Sigmoid colon (tissue), 7 donors: Measurements from ENCODE around the gene PITHD1. TPM values are rescaled to one million over a fixed set of nuclear protein-coding genes. Genes with fewer than 3 reads are reported as not detected.
A peak's percentile ranks its signal among the peaks of the same experiment; 100 is the strongest.

Experiments used
- DNase-seq: peaks from one replicate; pipeline ENCODE4 v3.0.0-alpha.2; 2019
- H3K27ac ChIP-seq, 4 donors: fragments of 200-600 bp; sonication (generic); one replicate each; pipeline ENCODE4 v1.5.1; 2016 to 2019; ENCODE audit warnings: mild to moderate bottlenecking in 1 of 4
- H3K27me3 ChIP-seq, 3 donors: fragments of 200-600 bp; sonication (generic); one replicate each; pipeline ENCODE4 v1.5.1; 2019; ENCODE audit warnings: mild to moderate bottlenecking in 1 of 3
- H3K36me3 ChIP-seq, 4 donors: fragments of 200-600 bp; sonication (generic); one replicate each; pipeline ENCODE4 v1.5.1; 2016 to 2019
- H3K4me1 ChIP-seq, 4 donors: fragments of 200-600 bp; sonication (generic); one replicate each; pipeline ENCODE4 v1.5.1; 2017 to 2019
- H3K4me3 ChIP-seq, 4 donors: fragments of 200-600 bp; sonication (generic); one replicate each; pipeline ENCODE4 v1.5.1; 2017 to 2019; ENCODE audit warnings: mild to moderate bottlenecking in 2 of 4, moderate library complexity in 1 of 4
- H3K9me3 ChIP-seq, 4 donors: fragments of 200-600 bp in 3 of 4; sonication (generic) in 3 of 4; one replicate each; pipeline versions ENCODE4 v1.5.1 to v1.6.1; 2013 to 2019
- EP300 ChIP-seq, 4 donors: sonication (generic); formaldehyde crosslinking; IDR thresholded peaks; one replicate each; pipeline ENCODE4 v1.6.1; 2017; ENCODE audit warnings: antibody characterized with exemption in 4 of 4
- POLR2A ChIP-seq, 2 donors: fragments of 450-650 bp; IDR thresholded peaks; one replicate each; pipeline ENCODE4 v1.6.1; 2016; ENCODE audit warnings: antibody characterized with exemption in 2 of 2, mild to moderate bottlenecking in 2 of 2, moderate library complexity in 2 of 2
- POLR2AphosphoS5 ChIP-seq, 4 donors: sonication (generic); formaldehyde crosslinking; IDR thresholded peaks; one replicate each; pipeline ENCODE4 v1.6.1; 2017; ENCODE audit warnings: antibody characterized with exemption in 4 of 4
- WGBS, 2 donors: extraction: QIAGEN DNeasy Blood & Tissue Kit; methylation state at CpG; one replicate each; pipeline ENCODE4 v1.1.7; 2013; 5-methylcytosine and 5-hydroxymethylcytosine counted together
- intact Hi-C: fragments of 100-400 bp; cut with DNase I; formaldehyde crosslinking; loops from one replicate; pipeline ENCODE4 v1.15.1; 2023
- polyA plus RNA-seq, 3 donors: library from polyadenylated mRNA; stranded (reverse); fragments of 200-250 nt; gene quantifications; one replicate each; pipeline ENCODE4 v1.2.3, GENCODE V29; 2013
- total RNA-seq, 4 donors: library from RNA; depleted of rRNA; stranded (reverse); fragments of >200 nt; gene quantifications; one replicate each; pipeline ENCODE4 v1.1.0, GENCODE V29; 2016
- TF ChIP-seq, protein P1 (sequence below), 4 experiments: fragments of 450-650 bp in 3 of 4; fragments of 200-600 bp in 1 of 4; IDR thresholded peaks; one replicate each; pipeline ENCODE4 v1.5.1; 2016 to 2019; ENCODE audit warnings: antibody characterized with exemption in 4 of 4, mild to moderate bottlenecking in 3 of 4, moderate library complexity in 2 of 4
- donor health status: healthy with polysubstance abuse.
- donor health status: Bipolar disorder and iron deficiency.
- donor health status: healthy.

Gene PITHD1
- total and polyA plus RNA-seq, 7 donors, result 41.2 to 78.7 (median 47.9) TPM

DNA sequence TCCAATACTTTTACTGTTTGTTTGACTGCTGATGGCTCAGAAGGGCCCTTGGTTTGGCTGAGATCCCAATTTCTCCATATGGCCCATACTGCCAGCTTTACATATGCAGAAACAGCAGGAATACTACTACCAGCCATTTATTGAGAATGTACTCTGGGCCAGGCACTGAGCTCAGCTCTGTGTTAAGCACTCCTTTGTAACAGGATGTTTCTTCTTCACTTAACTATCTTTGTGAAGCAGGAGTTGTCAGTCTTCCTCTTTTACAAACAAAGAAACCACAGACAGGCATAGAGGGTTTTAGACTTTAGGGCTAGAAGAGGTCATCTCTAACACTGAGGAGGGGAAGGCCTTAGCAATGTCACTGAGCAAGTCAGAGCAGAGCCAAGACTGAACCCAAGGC is 38.7 kb downstream of the PITHD1 start:
- Histone ChIP-seq H3K27me3 (no peaks in the 10 kb centered on the region), H3K36me3 (peaks cover 21 to 79% (median 55%) of the 10 kb centered on the region in 4 donors), H3K9me3 (no peaks in the 10 kb centered on the region), H3K4me1 (no peaks in the 10 kb centered on the region), H3K27ac (no peak overlapping the region), H3K4me3 (no peak overlapping the region)
- intact Hi-C loops, result no loop called here
- no peak for TF ChIP-seq POLR2A (IDR thresholded peaks at IDR 0.05)
- TF ChIP-seq EP300 (IDR thresholded peaks at IDR 0.05), result no peak
- TF ChIP-seq POLR2AphosphoS5 (IDR thresholded peaks at IDR 0.05), result no peak
- TF ChIP-seq, protein P1, sequence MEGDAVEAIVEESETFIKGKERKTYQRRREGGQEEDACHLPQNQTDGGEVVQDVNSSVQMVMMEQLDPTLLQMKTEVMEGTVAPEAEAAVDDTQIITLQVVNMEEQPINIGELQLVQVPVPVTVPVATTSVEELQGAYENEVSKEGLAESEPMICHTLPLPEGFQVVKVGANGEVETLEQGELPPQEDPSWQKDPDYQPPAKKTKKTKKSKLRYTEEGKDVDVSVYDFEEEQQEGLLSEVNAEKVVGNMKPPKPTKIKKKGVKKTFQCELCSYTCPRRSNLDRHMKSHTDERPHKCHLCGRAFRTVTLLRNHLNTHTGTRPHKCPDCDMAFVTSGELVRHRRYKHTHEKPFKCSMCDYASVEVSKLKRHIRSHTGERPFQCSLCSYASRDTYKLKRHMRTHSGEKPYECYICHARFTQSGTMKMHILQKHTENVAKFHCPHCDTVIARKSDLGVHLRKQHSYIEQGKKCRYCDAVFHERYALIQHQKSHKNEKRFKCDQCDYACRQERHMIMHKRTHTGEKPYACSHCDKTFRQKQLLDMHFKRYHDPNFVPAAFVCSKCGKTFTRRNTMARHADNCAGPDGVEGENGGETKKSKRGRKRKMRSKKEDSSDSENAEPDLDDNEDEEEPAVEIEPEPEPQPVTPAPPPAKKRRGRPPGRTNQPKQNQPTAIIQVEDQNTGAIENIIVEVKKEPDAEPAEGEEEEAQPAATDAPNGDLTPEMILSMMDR (IDR thresholded peaks at IDR 0.05), result no peak
- no peak for DNase-seq

DNA sequence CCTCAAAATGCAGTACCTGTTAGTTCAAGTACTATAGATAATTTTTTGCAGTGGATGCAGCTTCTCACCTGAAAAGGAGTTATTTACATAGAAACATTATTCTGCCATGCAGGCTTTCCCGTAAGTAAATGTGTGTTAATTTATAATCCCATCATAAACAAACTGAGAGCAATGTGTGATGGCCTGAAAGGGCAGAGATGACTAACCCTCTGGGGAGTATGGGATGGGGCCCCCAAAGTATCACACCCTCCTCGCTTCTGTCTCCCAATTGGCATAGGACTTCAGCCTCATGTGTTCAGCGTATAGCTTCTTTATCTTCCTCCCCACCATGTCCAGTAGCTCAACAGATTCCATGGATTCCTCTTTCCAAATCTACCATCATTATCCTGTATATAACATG is 39.4 kb downstream of the PITHD1 start:
- DNase-seq, result no peak

DNA sequence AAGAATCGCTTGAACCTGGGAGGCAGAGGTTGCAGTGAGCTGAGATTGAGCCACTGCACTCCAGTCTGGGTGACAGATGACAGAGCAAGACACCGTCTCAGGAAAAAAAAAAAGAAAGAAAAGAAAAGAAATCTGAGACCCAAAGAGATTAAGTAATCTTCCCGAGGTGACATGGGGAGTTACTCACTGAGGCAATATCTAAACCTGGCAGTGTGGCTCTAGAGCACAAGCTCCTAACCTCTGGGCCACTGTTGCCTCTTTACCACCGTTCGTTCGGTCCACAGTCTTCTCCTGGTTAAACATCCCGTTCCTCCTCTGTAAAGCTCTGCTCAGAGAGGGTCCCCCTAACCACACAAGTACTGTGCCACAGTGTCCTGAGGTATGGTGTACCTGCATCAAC is 45.5 kb downstream of the PITHD1 start:
- intact Hi-C loops, result loop anchor here (2.0 kb wide), 2 partner anchors 23 to 45 kb away; partner anchors contain the start of genes FUCA1 and GALE
- Histone ChIP-seq H3K27me3 (no peaks in the 10 kb centered on the region), H3K27ac (no peak overlapping the region), H3K36me3 (peaks cover 0 to 14% (median 5%) of the 10 kb centered on the region in 4 donors), H3K4me3 (no peak overlapping the region), H3K9me3 (no peaks in the 10 kb centered on the region), H3K4me1 (peaks cover 0 to 14% (median 9%) of the 10 kb centered on the region in 4 donors)
- DNase-seq, result no peak
- TF ChIP-seq POLR2AphosphoS5 (IDR thresholded peaks at IDR 0.05) (no peak), EP300 (IDR thresholded peaks at IDR 0.05) (no peak), POLR2A (IDR thresholded peaks at IDR 0.05) (no peak)
- TF ChIP-seq, protein P1 (IDR thresholded peaks at IDR 0.05), result no peak
- 89 to 92% methylated on average over 7 of the region's 7 CpGs for WGBS, 2 donors

More for the DNA sequence above, 39.4 kb downstream of the PITHD1 start:
- Histone ChIP-seq H3K9me3 (no peaks in the 10 kb centered on the region), H3K27me3 (no peaks in the 10 kb centered on the region), H3K36me3 (peaks cover 21 to 71% (median 48%) of the 10 kb centered on the region in 4 donors), H3K4me1 (no peaks in the 10 kb centered on the region), H3K27ac (no peak overlapping the region), H3K4me3 (no peak overlapping the region)
- intact Hi-C loops, result no loop called here
- no peak for TF ChIP-seq POLR2AphosphoS5 (IDR thresholded peaks at IDR 0.05)
- 66 to 81% methylated on average over 3 of the region's 3 CpGs for WGBS, 2 donors

DNA sequence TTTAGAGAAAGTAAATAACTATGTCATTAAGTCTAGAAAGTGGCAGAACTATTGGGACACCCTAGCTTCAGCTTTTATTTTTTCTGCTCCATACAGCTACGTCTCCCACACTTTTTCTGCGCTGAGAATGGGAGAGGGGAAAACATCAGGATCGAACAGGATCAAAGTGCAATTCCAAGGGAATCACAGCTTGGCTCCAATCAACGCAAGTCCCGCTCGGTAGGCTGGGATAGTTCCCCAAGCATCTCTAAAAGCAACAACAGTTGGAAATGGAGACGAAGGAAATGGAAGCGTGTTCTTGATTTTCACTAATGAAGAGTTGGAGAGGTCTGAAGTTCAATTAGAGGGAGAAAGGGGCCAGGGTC is 46.5 kb downstream of the PITHD1 start:
- intact Hi-C loops, result loop anchor here (2.0 kb wide), 1 partner anchor 44 kb away; the partner anchor contains the start of gene FUCA1
- DNase-seq, result no peak
- TF ChIP-seq EP300 (IDR thresholded peaks at IDR 0.05) (no peak), POLR2A (IDR thresholded peaks at IDR 0.05) (no peak), POLR2AphosphoS5 (IDR thresholded peaks at IDR 0.05) (no peak)
- TF ChIP-seq, protein P1 (IDR thresholded peaks at IDR 0.05), result no peak
- Histone ChIP-seq H3K27ac (peak overlapping the region; percentile 85 to 96 (median 95)), H3K27me3 (no peaks in the 10 kb centered on the region), H3K4me3 (peak overlapping the region; percentile 61 to 97 (median 92)), H3K4me1 (peaks cover 0 to 14% (median 9%) of the 10 kb centered on the region in 4 donors), H3K36me3 (peaks cover 0 to 6% (median 3%) of the 10 kb centered on the region in 4 donors), H3K9me3 (no peaks in the 10 kb centered on the region)
- 2 to 4% methylated on average over 8 of the region's 8 CpGs for WGBS, 2 donors

DNA sequence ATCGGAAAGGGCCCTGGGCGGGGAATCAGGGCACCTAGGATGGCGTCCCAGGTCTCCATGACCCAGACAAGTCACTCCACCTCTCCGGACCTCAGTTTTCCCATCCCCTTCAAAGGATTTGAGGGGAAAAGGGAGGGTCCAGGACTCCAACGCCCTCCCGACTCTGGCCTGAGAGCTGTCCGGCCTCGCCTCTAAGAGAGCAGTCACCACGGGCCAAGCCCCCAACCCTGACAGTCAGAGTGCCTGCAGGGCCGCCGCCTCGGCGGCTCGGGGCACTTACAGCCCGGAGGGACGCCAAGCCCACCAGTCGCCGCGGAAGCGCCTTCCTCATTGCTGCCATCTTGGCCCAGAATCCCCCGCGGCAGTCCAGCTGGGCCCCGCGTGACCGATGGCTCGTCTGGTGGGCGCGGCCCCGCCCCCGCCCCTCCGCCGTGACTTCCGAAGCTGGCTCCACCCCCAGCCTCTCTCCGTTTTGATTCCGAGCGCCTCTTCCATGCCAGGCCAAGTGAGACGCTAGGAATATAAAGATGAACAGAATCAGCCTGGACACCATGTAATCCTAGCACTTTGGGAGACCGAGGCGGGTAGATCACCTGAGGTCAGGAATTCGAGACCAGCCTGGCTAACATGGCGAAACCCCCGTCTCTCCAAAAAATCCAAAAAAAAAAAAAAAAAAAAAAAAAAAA is 47.0 kb downstream of the PITHD1 start, which contains the start of gene HMGCL:
Gene HMGCL, minus strand, starts transcription at position 354 of the 686 bp plus-strand sequence. Its CDS starts 14 bp downstream, at position 340.
- peaks cover 0 to under 1% (median under 1%) of the 10 kb centered on the region in 4 donors for H3K36me3 ChIP-seq
- H3K4me3 ChIP-seq, result peak within 1 kb of the TSS; percentile 61 to 97 (median 92)
- TF ChIP-seq POLR2A (IDR thresholded peaks at IDR 0.05) (peak; percentile 87 to 89), POLR2AphosphoS5 (IDR thresholded peaks at IDR 0.05) (peak; percentile 91 to 98 (median 96)), EP300 (IDR thresholded peaks at IDR 0.05) (peak in 1 of 4 donors; percentile 60)
- TF ChIP-seq, protein P1 (IDR thresholded peaks at IDR 0.05), result no peak
- H3K27me3 ChIP-seq, result no peaks in the 10 kb centered on the region
- WGBS, 2 donors, result 1% methylated on average over 42 of the region's 42 CpGs
- intact Hi-C loops, result loop anchor here (2.0 kb wide), 1 partner anchor 44 kb away; the partner anchor contains the start of gene FUCA1
- DNase-seq, result peak; percentile 95
- peak within 1 kb of the TSS; percentile 85 to 96 (median 95) for H3K27ac ChIP-seq
- peaks cover 0 to 14% (median 9%) of the 10 kb centered on the region in 4 donors for H3K4me1 ChIP-seq
- no peaks in the 10 kb centered on the region for H3K9me3 ChIP-seq
